NCI-H460 (cell line): Measurements from ENCODE around the gene TRIM14. TPM values are rescaled to one million over a fixed set of nuclear protein-coding genes. Genes with fewer than 3 reads are reported as not detected.
"Not testable (repeated sequence)": the region's sequence is repeated elsewhere in the genome, so short reads cannot be mapped to it uniquely, and the experiment has no call there.

Experiments used
- DNase-seq: peaks from one replicate; pipeline ENCODE4 v3.0.0-alpha.2; 2016; ENCODE audit warnings: low read depth; ENCODE audit errors: extremely low read depth
- total RNA-seq: library from RNA; depleted of rRNA; stranded (reverse); fragments of >200 nt; shearing (Covaris generic); gene quantifications from 2 replicates; pipeline ENCODE4 v1.2.3, GENCODE V29; 2014

TRIM14 gene
- total RNA-seq, 1 experiment from 2014 or later: 10.4 TPM

- no peak for DNase-seq
Measured at GRCh38 chr9:98109052-98109451, 10.0 kb downstream of the TRIM14 start.

- no peak for DNase-seq
Measured at GRCh38 chr9:98108531-98109031, 10.4 kb downstream of the TRIM14 start.

DNA sequence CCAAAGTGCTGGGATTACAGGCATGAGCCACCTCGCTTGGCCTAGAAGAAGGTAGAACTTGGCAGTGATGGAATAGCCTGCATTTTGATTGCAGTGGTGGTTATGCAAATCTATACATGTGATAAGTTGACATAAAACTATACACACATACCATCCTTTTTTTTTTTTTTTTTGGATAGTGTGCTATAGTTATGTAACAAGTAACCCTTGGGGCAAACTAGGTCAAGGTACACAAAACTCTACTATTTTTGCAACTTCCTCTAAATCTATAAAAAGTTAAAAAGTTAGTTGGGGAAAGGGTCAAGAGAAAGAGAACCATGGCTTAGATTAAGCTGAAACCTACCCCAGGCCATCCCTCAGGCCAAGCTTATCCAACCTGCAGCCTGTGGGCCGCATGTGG is 11.1 kb downstream of the TRIM14 start:
- no peak for DNase-seq

- DNase-seq: no peak
Measured at GRCh38 chr9:98105006-98105405, 14.0 kb downstream of the TRIM14 start.

- DNase-seq: no peak
Measured at GRCh38 chr9:98104445-98104881, 14.6 kb downstream of the TRIM14 start.

DNA sequence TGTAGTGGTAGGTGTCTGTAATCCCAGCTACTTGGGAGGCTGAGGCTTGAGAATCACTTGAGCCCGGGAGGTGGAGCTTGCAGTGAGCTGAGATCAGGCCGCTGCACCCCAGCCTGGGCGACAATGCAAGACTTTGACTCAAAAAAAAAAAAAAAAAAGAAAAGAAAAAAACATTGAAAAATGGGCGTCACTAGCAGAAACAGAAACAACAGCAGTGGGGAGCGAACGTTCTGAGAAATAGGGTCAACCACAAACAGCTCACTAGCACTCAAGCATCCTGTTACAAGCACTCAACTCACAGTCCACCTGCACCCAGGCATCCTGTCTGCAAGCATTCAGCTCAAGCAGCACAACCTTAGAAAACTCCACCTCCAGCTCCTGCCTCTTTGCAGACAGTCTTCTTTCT is 17.2 kb downstream of the TRIM14 start:
- DNase-seq: no peak

GRCh38 chr9:98101416-98101815 is 17.6 kb downstream of the TRIM14 start:
- DNase-seq: no peak

- no peak for DNase-seq
Measured at GRCh38 chr9:98100456-98100855, 18.6 kb downstream of the TRIM14 start.

GRCh38 chr9:98099898-98100297 is 19.1 kb downstream of the TRIM14 start:
- DNase-seq: no peak

- DNase-seq: no peak
Measured at GRCh38 chr9:98099346-98099745, 19.7 kb downstream of the TRIM14 start.

DNA sequence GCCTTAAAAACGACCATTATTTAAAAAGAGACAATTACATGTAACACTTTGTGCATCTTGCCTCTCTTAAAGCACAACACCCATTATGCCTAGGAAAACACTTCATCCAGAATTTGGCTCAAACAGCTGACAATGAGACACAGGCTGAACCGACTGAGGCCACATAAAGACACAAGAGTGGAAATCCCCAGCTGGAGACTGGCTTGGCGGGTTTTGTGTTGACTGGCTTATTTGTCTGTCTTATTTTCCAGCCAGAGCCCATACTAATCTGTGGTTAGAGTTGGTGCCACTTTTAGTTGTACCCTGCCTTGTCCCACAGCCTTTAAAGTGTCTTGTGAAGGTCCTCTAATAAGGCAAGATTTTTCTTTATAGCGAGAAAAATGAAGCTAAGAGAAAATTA is 21.2 kb downstream of the TRIM14 start:
- no peak for DNase-seq

DNA sequence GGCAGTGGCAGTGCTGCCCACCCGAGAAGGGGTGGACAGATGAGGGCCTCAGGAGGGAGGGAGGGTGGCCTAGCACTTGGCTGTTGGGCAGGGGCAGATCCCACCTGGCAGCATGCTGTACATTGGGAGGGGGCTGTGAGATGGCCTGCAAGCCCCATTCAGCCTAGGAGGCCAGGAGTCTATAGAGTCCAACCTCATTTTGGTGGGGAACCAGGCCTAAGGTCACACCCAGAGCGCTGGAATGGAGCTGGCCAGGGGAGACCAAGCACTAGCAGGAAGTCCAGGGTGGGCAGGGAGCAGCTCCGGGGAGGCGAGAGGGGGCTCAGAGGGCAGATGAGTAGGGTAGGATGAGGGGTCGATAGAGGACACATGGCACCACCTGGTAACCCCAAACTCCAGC is 22.9 kb downstream of the TRIM14 start:
- DNase-seq: no peak

DNA sequence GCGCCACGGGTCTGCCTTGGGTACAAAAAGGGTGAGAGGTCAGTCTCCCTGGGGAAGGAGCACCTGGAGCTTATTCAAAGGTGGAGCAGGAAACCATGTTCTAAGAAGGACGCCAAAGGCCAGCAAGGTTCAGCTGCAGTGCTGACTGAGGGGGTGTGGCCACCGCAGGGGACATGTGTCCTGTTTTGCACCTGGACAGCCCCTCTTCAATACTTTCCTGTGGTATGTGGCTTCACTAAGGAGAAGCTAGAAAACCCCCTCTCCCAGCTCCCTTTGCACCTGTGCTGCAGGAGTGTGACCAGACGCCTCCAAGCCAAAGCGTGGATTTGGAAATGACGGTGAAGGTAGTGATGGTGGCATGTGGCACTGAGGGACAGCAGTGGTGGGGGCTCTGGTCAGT is 23.6 kb downstream of the TRIM14 start:
- no peak for DNase-seq

DNA sequence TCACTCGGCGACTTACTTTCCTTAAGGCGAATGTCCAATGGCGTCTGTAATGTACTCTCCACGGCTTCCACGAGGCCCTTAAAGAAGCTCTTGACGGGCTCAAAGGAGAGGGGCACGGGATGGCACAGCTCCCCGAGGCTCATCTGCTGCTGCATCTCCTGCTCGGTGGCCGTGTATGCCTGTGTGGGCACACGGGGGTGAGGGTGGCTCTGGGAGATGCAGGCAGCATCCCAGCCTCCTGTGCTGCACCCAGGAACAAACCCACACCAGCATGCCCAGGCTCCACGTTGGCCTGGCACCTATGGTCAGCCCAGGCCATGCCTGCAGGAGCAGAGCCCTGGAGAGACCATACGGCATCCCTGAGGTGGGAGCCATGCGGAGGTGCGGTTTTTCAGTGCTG is 24.2 kb downstream of the TRIM14 start:
- no peak for DNase-seq

GRCh38 chr9:98094316-98094715 is 24.7 kb downstream of the TRIM14 start:
- DNase-seq: no peak

DNA sequence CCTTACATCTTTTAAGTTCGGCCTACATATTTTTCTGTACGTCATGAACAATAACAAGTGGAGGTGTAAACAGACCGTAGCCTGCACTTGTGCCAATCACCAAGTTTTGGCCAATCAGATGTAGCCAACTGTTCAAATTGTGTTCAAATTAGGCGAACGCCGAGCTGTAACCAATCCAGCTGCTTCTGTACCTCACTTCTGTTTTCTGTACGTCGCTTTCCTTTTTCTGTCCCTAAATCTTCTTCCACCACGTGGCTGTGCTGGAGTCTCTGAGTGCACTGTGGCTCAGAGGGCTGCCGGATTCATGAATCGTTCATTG is 26.4 kb downstream of the TRIM14 start:
- no peak for DNase-seq

- DNase-seq: no peak
Measured at GRCh38 chr9:98091735-98092612, 27.0 kb downstream of the TRIM14 start.

DNA sequence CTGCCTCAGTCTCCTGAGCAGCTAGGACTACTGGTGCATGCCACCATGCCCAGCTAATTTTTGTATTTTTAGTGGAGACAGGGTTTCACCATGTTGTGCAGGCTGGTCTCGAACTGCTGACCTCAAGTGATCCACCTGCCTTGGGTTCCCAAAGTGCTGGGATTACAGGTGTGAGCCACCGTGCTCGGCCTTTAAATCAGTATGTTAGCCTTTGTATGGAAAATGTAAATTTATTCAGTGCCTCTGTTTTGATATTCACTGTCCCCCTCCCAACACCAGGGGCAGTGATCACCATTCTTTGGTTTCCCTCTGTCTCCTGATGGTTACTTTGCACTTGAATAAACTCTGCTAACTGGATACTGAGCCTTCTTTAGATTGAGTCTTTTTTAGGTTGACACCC is 28.3 kb downstream of the TRIM14 start:
- DNase-seq: not testable (repeated sequence)

- no peak for DNase-seq
Measured at GRCh38 chr9:98087420-98088354, 31.3 kb downstream of the TRIM14 start.

- no peak for DNase-seq
Measured at GRCh38 chr9:98086461-98086860, 32.6 kb downstream of the TRIM14 start.

GRCh38 chr9:98085944-98086343 is 33.1 kb downstream of the TRIM14 start:
- DNase-seq: no peak

DNA sequence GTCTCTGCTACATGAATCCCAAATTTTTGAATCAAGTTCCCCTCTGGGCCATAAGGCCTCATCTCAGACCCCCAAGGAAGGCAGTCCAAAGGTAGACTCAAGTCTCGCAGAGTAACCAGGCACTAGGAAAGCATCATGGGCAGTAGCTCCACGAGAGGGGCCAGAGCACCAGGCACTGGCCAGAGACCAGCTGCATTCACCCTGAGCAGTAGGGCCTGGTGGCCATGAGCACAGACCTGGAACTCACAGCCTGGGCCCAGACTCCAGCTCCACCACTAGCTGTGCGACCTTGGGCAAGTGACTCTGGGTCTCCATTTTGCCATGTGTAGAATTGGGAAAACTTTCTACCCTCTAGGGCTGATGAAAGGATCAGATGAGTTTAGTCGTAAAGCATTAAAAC is 34.0 kb downstream of the TRIM14 start:
- no peak for DNase-seq
